GM23248 (cell line): ENCODE results near the gene SCN1B.

ENCODE experiments used
- EZH2 ChIP-seq: fragments of 200-600 bp; sonication (generic); IDR thresholded peaks from 2 replicates; pipeline ENCODE4 v1.6.1; 2018; ENCODE audit warnings: antibody characterized with exemption, mild to moderate bottlenecking; ENCODE audit not compliant: insufficient read depth, poor library complexity, severe bottlenecking
- EZH2phosphoT487 ChIP-seq: fragments of 200-600 bp; sonication (generic); IDR thresholded peaks from 2 replicates; pipeline ENCODE4 v1.6.1; 2018; ENCODE audit warnings: antibody characterized with exemption, moderate library complexity, mild to moderate bottlenecking, low read depth; ENCODE audit not compliant: insufficient read depth

DNA sequence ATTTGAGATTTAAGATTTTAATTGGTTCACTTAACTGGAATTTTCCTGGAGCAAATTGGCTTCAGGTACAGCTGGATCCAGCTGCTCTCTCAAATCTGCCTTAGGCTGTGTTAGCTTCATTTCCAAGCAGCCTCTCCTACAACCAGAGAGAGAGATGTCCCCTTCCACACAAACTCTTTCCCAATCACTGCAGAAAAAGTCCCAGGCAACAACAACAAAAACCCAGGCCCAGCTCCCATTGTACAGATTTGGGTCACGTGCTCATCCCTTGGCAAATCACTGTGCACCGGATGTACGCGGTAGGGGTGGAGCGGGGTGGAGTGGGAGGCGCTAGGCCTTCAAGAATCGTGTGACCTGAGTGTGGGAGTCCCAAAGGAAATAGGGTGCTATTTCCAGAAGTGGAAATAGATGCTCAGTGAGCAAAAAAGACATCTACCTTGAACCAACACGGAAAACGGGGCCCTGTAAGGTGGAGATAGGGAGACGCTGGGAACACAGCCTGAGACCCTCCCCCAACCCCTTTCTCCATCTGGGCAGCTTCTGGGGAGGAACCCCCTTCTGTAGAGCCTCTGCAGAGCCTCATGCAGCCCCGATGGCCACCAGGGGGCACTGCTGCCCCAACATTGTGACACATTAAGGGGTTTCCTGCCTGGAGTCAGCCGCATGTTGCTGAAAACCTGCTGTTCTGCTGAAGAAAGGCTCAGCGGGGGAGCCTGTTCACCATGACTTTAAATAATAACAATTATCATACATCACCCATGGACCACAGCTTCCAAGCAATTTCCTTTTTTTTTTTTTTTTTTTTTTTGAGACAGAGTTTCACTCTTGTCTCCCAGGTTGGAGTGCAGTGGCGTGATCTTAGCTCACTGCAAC, 36.7 kb downstream of the SCN1B start:
- TF ChIP-seq EZH2 (no peak), EZH2phosphoT487 (no peak)
